BE2C (cell line): Measurements from ENCODE around the gene LINC00632.

Experiments used
- DNase-seq: peaks from one replicate; pipeline ENCODE4 v3.0.0-alpha.2; 2020
- H3K27me3 ChIP-seq: fragments of 250-450 bp; sonication (Bioruptor Pico); 2 replicates; pipeline ENCODE4 v1.5.1; 2020; ENCODE audit warnings: mild to moderate bottlenecking
- H3K36me3 ChIP-seq: fragments of 250-450 bp; sonication (Bioruptor Pico); 2 replicates; pipeline ENCODE4 v1.5.1; 2020; ENCODE audit warnings: mild to moderate bottlenecking
- H3K4me1 ChIP-seq: fragments of 250-450 bp; sonication (Bioruptor Pico); 2 replicates; pipeline ENCODE4 v1.5.1; 2020
- H3K4me3 ChIP-seq: 2 replicates; pipeline ENCODE4 v1.5.1; 2011; ENCODE audit warnings: low read depth, low read length
- H3K9me3 ChIP-seq: fragments of 250-450 bp; sonication (Bioruptor Pico); 2 replicates; pipeline ENCODE4 v1.5.1; 2020
- TF ChIP-seq, protein P1 (sequence below): IDR thresholded peaks from 2 replicates; pipeline ENCODE4 v1.5.1; 2012; ENCODE audit warnings: mild to moderate bottlenecking, low read depth, low read length

LINC00632 gene

DNA sequence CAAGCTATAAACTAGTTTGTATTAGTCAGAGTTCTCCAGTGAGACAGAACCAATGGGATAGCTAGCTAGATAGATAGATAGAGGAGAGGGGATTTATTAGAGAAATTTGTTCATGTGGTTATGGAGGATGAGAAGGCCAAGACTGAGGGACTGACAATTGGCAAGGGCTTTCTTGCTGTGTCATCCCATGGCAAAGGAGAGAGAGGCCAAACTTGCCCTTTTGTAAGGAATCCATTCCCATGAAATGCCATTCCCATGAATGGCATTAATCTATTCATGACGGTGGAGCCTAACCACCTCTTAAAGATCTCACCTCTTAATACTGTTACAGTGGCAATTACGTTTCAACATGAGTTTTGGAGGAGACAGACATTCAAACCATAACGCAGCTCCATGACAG lies 58.1 kb downstream of the LINC00632 start:
- Histone ChIP-seq H3K36me3 (no peaks in the 10 kb centered on the region), H3K4me3 (no peak overlapping the region), H3K27me3 (no peaks in the 10 kb centered on the region), H3K4me1 (no peaks in the 10 kb centered on the region), H3K9me3 (no peaks in the 10 kb centered on the region)
- DNase-seq, result no peak
- TF ChIP-seq, protein P1, sequence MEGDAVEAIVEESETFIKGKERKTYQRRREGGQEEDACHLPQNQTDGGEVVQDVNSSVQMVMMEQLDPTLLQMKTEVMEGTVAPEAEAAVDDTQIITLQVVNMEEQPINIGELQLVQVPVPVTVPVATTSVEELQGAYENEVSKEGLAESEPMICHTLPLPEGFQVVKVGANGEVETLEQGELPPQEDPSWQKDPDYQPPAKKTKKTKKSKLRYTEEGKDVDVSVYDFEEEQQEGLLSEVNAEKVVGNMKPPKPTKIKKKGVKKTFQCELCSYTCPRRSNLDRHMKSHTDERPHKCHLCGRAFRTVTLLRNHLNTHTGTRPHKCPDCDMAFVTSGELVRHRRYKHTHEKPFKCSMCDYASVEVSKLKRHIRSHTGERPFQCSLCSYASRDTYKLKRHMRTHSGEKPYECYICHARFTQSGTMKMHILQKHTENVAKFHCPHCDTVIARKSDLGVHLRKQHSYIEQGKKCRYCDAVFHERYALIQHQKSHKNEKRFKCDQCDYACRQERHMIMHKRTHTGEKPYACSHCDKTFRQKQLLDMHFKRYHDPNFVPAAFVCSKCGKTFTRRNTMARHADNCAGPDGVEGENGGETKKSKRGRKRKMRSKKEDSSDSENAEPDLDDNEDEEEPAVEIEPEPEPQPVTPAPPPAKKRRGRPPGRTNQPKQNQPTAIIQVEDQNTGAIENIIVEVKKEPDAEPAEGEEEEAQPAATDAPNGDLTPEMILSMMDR, result no peak

DNA sequence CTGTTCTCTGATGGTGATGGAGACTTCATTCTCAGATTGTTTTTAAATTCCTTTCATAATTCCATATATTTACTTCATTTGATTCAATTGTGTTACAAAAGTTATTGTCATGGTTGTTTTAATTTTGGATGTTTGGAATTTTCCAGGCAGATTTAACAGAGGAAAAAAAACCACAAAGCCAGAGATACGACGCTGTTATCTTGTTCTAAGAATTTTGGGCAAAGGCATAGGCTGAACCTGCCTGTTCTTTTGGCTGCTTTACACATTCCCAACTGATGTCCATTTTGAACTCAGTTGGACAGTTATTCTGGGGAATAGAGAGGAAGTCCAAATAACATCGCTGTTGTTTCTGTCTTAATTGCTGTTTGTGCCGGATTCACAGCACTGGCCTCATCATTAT lies 65.7 kb downstream of the LINC00632 start:
- no peak for DNase-seq
- Histone ChIP-seq H3K4me3 (no peak overlapping the region), H3K27me3 (no peaks in the 10 kb centered on the region), H3K36me3 (peaks cover 4% of the 10 kb centered on the region), H3K4me1 (no peaks in the 10 kb centered on the region), H3K9me3 (no peaks in the 10 kb centered on the region)
- TF ChIP-seq, protein P1, result no peak

DNA sequence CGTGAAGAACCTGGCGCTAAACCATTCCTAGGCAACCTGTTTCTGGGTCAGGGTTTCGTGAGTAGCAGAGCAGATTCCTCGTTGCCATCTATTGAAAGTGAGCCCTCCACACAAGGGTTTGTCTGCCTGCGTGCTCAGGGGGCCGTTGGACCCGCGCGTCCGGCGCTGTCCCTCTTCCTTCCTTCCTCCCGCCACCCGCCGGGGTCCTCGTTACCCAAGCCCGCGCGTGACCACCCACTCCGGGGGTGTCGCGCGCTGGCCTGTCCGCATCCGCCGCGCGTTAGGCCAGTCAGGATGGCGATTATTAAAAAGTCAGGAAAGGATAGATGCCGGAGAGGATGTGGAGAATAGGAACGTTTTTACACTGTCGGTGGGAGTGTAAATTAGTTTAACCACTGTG lies 66.8 kb downstream of the LINC00632 start:
- Histone ChIP-seq H3K4me1 (no peaks in the 10 kb centered on the region), H3K36me3 (peaks cover 4% of the 10 kb centered on the region), H3K27me3 (no peaks in the 10 kb centered on the region), H3K9me3 (no peaks in the 10 kb centered on the region), H3K4me3 (no peak overlapping the region)
- DNase-seq, result no peak
- TF ChIP-seq, protein P1, result no peak

DNA sequence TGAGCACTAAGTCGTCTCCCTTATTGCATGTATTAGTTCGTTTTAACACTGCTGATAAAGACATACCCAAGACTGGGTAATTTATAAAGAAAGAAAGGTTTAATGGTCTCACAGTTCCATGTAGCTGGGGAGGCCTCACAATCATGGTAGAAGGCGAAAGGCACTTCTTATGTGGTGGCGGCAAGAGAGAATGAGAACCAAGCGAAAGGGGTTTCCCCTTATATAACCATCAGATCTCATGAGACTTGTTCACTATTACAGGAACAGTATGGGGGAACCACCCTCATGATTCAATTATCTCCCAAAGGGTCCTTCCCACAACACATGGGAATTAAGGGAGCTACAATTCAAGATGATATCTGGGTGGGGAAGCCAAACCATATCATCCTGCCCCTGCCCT lies 85.1 kb downstream of the LINC00632 start:
- Histone ChIP-seq H3K27me3 (no peaks in the 10 kb centered on the region), H3K4me1 (no peaks in the 10 kb centered on the region), H3K9me3 (no peaks in the 10 kb centered on the region), H3K4me3 (no peak overlapping the region), H3K36me3 (no peaks in the 10 kb centered on the region)
- DNase-seq, result no peak
- TF ChIP-seq, protein P1, result no peak

DNA sequence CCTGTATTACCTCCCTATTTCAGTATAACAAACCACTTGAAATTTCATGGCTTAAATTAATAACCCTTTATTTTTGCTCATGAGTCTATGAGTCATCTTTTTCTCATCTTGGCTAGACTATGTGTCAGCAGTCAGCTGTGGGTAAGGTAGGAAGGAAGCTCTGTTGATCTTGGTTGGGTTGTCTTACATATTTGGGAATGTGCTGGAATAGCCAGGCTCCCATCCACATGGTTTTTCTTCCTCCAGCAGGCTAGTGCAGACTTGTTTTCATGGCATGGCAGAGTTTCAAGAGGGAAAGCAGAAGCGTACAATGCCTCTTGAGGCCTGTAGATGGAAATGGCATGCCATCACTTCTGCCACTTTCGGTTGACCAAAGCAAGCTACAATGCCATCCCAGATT lies 89.7 kb downstream of the LINC00632 start:
- Histone ChIP-seq H3K27me3 (no peaks in the 10 kb centered on the region), H3K4me1 (no peaks in the 10 kb centered on the region), H3K4me3 (no peak overlapping the region), H3K9me3 (no peaks in the 10 kb centered on the region), H3K36me3 (no peaks in the 10 kb centered on the region)
- TF ChIP-seq, protein P1, result no peak
- DNase-seq, result no peak

DNA sequence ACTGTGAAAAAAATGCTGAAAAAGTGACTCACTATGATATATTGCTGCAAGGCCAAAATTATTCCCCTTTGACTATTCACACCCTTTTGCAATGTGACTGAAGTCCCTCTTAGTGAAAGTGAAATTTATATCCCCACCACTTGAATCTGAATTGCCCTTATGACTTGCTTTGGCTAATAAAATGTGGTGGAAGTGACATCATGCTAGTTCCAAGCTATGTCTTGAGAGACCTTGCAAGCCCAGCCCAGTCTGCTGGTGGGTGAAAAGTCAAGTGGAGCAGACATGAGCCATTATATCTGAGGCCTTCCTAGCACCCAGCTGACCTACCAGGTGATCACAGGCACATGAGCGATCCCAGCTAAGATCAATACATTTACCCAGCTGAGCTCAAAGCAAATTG lies 94.7 kb downstream of the LINC00632 start:
- no peak for DNase-seq
- no peaks in the 10 kb centered on the region for H3K36me3 ChIP-seq
- H3K4me3 ChIP-seq, result no peak overlapping the region
- no peaks in the 10 kb centered on the region for H3K9me3 ChIP-seq
- TF ChIP-seq, protein P1, result no peak
- H3K4me1 ChIP-seq, result no peaks in the 10 kb centered on the region
- H3K27me3 ChIP-seq, result no peaks in the 10 kb centered on the region
